Calu3 (cell line): ENCODE results near the gene FBXL7. TPM values are rescaled to one million over a fixed set of nuclear protein-coding genes. Genes with fewer than 3 reads are reported as not detected.

Experiments
- BruUV-seq: library from RNA; stranded (reverse); fragments of 400-500 nt; replicated peaks from 2 replicates; lab custom pipeline; 2021; lab: Mats Ljungman, UMichigan
- CTCF ChIA-PET: fragments of 300-600 bp; sonication (Branson Sonifier 250); formaldehyde crosslinking; loops from one replicate; lab custom pipeline; 2022; ENCODE audit warnings: antibody characterized with exemption; lab: Charles Lee
- DNase-seq: peaks from one replicate; pipeline ENCODE4 v3.0.0; 2022
- H3K27ac Mint-ChIP-seq: one replicate; pipeline ENCODE4 v1.8.0; 2022; ENCODE audit warnings: mixed read lengths; ENCODE audit not compliant: unreplicated experiment
- H3K27me3 Mint-ChIP-seq: one replicate; pipeline ENCODE4 v1.8.0; 2022; ENCODE audit warnings: mixed read lengths; ENCODE audit not compliant: unreplicated experiment
- H3K36me3 Mint-ChIP-seq: one replicate; pipeline ENCODE4 v1.8.0; 2022; ENCODE audit warnings: mild to moderate bottlenecking, moderate library complexity, mixed read lengths; ENCODE audit not compliant: insufficient read depth, unreplicated experiment
- H3K4me1 Mint-ChIP-seq: one replicate; pipeline ENCODE4 v1.8.0; 2022; ENCODE audit warnings: mild to moderate bottlenecking, low read depth, mixed read lengths; ENCODE audit not compliant: unreplicated experiment
- H3K4me3 Mint-ChIP-seq: one replicate; pipeline ENCODE4 v1.8.0; 2022; ENCODE audit warnings: mild to moderate bottlenecking, low read depth, moderate library complexity, mixed read lengths; ENCODE audit not compliant: unreplicated experiment
- H3K9me3 Mint-ChIP-seq: one replicate; pipeline ENCODE4 v1.8.0; 2022; ENCODE audit warnings: low read depth, mixed read lengths; ENCODE audit not compliant: unreplicated experiment
- intact Hi-C: fragments of 100-400 bp; cut with micrococcal nuclease; formaldehyde crosslinking; loops from one replicate; pipeline ENCODE4 v1.10.0; 2022; ENCODE audit not compliant: unreplicated experiment
- total RNA-seq: library from RNA; stranded (reverse); gene quantifications from 2 replicates; pipeline ENCODE4 v1.2.3, GENCODE V29; 2022
- TF ChIP-seq, protein P1 (sequence below): fragments of 200-600 bp; IDR thresholded peaks from one replicate; pipeline ENCODE4 v1.8.0; 2022; ENCODE audit warnings: antibody characterized with exemption; ENCODE audit not compliant: unreplicated experiment

Gene FBXL7
- total RNA-seq, 1 experiment from 2014 or later, result not detected

DNA sequence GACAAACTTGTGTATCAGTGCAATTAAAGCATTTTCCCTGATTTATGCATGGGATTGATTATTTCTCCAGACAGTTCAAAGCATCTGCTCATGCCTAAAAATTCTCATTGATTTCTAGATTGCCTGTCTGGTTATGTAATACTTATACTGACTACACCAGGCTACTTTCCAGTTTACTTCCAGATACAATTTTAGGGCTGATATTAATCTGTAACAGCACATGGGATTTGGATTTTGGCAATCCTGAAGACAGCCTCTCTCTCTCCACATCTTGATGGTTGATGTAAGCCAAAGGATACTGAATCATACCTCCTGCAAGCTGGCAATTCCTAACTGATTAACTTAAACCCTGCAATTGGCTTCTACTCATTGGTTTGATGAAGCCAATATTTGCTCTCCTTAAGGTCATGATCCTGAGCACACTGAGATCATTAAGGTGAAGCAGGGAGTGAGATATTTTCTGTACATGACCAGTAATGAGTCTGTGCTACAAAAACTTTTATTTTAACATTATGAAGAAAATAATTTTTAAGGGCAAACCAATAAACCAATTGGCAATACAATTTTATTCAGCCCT is 25.7 kb upstream of the FBXL7 start:
- CTCF ChIA-PET, result no interaction called here
- no peak for DNase-seq

DNA sequence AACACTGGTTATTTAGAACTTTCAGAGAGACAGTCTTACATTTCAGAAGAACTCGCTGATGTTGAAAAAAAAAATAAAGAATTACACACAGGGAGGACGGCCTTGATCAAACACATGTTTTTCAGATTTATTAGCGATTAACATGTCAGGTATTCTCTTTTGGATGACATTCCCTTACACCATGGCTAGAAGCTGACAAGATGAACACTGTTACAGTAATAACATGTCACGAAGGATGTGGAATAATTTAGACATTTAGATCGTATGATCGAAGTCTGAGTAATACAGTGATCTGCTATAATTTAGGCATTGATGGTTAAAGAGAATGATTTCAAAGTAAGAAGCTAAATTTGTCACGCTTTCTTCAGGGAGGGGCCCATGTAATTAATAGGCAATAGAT is 24.6 kb upstream of the FBXL7 start:
- Mint-ChIP-seq H3K27ac (no peak overlapping the region), H3K9me3 (peaks cover 9% of the 10 kb centered on the region), H3K4me3 (no peak overlapping the region), H3K36me3 (no peaks in the 10 kb centered on the region), H3K4me1 (no peaks in the 10 kb centered on the region), H3K27me3 (no peaks in the 10 kb centered on the region)
- TF ChIP-seq, protein P1, sequence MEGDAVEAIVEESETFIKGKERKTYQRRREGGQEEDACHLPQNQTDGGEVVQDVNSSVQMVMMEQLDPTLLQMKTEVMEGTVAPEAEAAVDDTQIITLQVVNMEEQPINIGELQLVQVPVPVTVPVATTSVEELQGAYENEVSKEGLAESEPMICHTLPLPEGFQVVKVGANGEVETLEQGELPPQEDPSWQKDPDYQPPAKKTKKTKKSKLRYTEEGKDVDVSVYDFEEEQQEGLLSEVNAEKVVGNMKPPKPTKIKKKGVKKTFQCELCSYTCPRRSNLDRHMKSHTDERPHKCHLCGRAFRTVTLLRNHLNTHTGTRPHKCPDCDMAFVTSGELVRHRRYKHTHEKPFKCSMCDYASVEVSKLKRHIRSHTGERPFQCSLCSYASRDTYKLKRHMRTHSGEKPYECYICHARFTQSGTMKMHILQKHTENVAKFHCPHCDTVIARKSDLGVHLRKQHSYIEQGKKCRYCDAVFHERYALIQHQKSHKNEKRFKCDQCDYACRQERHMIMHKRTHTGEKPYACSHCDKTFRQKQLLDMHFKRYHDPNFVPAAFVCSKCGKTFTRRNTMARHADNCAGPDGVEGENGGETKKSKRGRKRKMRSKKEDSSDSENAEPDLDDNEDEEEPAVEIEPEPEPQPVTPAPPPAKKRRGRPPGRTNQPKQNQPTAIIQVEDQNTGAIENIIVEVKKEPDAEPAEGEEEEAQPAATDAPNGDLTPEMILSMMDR, result no peak
- CTCF ChIA-PET, result no interaction called here
- BruUV-seq, result no TSS peak
- no peak for DNase-seq
- intact Hi-C loops, result no loop called here

More for the DNA sequence above, 25.7 kb upstream of the FBXL7 start:
- Mint-ChIP-seq H3K27me3 (no peaks in the 10 kb centered on the region), H3K36me3 (no peaks in the 10 kb centered on the region), H3K27ac (no peak overlapping the region), H3K4me3 (no peak overlapping the region), H3K4me1 (no peaks in the 10 kb centered on the region), H3K9me3 (peaks cover 16% of the 10 kb centered on the region)
- intact Hi-C loops, result no loop called here
- no TSS peak for BruUV-seq
- TF ChIP-seq, protein P1, result no peak

DNA sequence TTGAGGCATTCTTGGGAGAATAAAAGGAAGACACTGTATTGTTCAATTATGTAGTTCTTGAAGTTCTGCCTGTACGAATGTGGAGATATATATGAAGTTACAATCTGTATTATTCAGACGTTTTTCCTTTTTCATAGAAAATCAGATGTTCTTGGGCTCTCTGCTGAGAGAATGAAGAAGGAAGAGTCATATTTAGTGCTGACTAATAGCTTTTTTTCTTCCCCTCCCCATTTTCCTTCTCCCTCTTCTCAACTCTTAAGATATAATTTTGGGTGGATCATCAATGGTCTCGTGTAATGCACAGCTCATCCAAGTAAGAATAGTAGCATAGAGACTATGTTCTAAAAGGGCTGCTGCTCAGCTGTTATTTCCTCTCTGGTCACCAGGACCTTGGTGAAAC is 23.0 kb upstream of the FBXL7 start:
- Mint-ChIP-seq H3K4me3 (no peak overlapping the region), H3K27ac (no peak overlapping the region), H3K36me3 (no peaks in the 10 kb centered on the region), H3K4me1 (no peaks in the 10 kb centered on the region), H3K9me3 (peaks cover 5% of the 10 kb centered on the region), H3K27me3 (no peaks in the 10 kb centered on the region)
- no TSS peak for BruUV-seq
- intact Hi-C loops, result no loop called here
- CTCF ChIA-PET, result no interaction called here
- no peak for DNase-seq
- TF ChIP-seq, protein P1, result no peak

DNA sequence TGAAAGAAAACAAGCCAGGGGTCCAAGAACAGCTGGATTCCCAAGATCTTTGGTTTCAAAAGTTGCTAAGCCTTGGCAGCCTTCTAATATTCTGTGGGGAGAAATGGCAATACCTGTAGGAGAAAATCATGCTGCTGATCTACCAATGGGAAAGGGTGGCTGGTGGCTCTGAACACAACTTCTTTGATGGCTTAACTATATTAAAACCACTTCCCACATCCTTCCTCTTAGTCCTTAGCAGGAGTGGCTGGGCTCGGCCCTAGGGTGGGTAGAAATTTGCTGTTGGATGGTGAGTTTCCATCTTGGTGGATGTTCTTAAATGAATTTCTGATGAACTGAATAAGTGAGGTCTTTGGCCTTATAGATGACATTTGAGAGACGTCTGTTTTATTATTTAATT is 19.5 kb upstream of the FBXL7 start:
- intact Hi-C loops, result no loop called here

More for the DNA sequence above, 19.5 kb upstream of the FBXL7 start:
- Mint-ChIP-seq H3K36me3 (no peaks in the 10 kb centered on the region), H3K4me1 (no peaks in the 10 kb centered on the region), H3K27ac (no peak overlapping the region), H3K27me3 (no peaks in the 10 kb centered on the region), H3K4me3 (no peak overlapping the region), H3K9me3 (peaks cover 5% of the 10 kb centered on the region)
- no peak for DNase-seq
- BruUV-seq, result no TSS peak
- TF ChIP-seq, protein P1, result no peak
- CTCF ChIA-PET, result no interaction called here
